WERI-Rb-1 (cell line): ENCODE data around the gene PSTPIP2.

Experiments
- DNase-seq: peaks from one replicate; pipeline ENCODE4 v3.0.0-alpha.2; 2020
- H3K27ac ChIP-seq: fragments of 250-450 bp; sonication (Bioruptor Pico); 2 replicates; pipeline ENCODE4 v1.5.1; 2020; ENCODE audit warnings: mild to moderate bottlenecking, moderate library complexity
- H3K27me3 ChIP-seq: fragments of 250-450 bp; sonication (Bioruptor Pico); 2 replicates; pipeline ENCODE4 v1.5.1; 2021; ENCODE audit warnings: mild to moderate bottlenecking, low read depth, moderate library complexity; ENCODE audit not compliant: insufficient read depth, severe bottlenecking
- H3K36me3 ChIP-seq: fragments of 250-450 bp; sonication (Bioruptor Pico); 2 replicates; pipeline ENCODE4 v1.5.1; 2020; ENCODE audit warnings: mild to moderate bottlenecking, moderate library complexity
- H3K4me3 ChIP-seq: 2 replicates; pipeline ENCODE4 v1.5.1; 2011; ENCODE audit warnings: low read depth, mild to moderate bottlenecking, control low read depth, low read length
- H3K9me3 ChIP-seq: fragments of 250-450 bp; sonication (Bioruptor Pico); 2 replicates; pipeline ENCODE4 v1.5.1; 2021; ENCODE audit warnings: mild to moderate bottlenecking, moderate library complexity; ENCODE audit not compliant: severe bottlenecking
- TF ChIP-seq, protein P1 (sequence below): IDR thresholded peaks from 2 replicates; pipeline ENCODE4 v1.5.1; 2011; ENCODE audit warnings: low read depth, mild to moderate bottlenecking, control low read depth, inconsistent platforms, low read length

The PSTPIP2 gene

DNA sequence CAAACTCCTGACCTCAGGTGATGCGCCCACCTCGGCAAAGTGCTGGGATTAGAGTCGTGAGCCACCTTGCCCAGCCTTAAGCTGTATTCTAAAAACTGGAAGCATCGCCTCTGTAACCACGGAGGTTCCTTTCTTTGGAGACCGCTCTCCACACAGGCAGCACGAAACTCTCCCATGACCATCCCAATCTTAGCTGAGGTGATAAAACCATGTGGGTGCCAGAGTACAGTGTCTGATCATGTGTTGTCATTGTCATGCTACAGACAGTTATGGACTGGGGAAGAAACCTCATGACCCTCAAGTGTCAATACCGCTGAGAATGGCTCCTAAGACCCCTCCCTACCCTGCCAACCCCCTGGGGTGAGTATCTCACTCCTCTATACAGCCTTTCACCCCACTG is 63.5 kb downstream of the PSTPIP2 start:
- TF ChIP-seq, protein P1, sequence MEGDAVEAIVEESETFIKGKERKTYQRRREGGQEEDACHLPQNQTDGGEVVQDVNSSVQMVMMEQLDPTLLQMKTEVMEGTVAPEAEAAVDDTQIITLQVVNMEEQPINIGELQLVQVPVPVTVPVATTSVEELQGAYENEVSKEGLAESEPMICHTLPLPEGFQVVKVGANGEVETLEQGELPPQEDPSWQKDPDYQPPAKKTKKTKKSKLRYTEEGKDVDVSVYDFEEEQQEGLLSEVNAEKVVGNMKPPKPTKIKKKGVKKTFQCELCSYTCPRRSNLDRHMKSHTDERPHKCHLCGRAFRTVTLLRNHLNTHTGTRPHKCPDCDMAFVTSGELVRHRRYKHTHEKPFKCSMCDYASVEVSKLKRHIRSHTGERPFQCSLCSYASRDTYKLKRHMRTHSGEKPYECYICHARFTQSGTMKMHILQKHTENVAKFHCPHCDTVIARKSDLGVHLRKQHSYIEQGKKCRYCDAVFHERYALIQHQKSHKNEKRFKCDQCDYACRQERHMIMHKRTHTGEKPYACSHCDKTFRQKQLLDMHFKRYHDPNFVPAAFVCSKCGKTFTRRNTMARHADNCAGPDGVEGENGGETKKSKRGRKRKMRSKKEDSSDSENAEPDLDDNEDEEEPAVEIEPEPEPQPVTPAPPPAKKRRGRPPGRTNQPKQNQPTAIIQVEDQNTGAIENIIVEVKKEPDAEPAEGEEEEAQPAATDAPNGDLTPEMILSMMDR: no peak

DNA sequence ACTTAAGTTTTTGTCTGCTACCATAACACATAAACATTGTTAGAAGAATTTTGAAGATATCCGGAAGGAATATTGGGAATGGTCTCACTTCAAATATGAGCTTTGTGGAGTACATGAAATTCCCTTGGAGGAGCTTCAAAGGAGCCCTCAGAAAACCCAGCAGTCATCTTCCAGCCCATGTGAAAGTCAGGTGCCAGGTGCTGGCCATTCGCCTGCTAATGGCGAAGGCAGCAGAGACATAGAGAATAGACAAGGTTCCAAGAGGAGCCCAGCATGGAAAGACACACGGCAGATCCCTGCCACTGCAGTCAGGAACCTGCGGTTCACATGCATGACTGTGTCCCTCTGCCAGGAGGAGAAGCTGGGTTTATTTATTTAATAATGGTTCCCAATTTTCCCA is 64.9 kb downstream of the PSTPIP2 start:
- no peak for DNase-seq
- H3K9me3 ChIP-seq: no peaks in the 10 kb centered on the region
- TF ChIP-seq, protein P1: no peak

More for the DNA sequence above, 63.5 kb downstream of the PSTPIP2 start:
- H3K27ac ChIP-seq: no peak overlapping the region
- DNase-seq: no peak
- H3K27me3 ChIP-seq: no peaks in the 10 kb centered on the region
- H3K4me3 ChIP-seq: no peak overlapping the region
- H3K9me3 ChIP-seq: no peaks in the 10 kb centered on the region
- no peaks in the 10 kb centered on the region for H3K36me3 ChIP-seq

DNA sequence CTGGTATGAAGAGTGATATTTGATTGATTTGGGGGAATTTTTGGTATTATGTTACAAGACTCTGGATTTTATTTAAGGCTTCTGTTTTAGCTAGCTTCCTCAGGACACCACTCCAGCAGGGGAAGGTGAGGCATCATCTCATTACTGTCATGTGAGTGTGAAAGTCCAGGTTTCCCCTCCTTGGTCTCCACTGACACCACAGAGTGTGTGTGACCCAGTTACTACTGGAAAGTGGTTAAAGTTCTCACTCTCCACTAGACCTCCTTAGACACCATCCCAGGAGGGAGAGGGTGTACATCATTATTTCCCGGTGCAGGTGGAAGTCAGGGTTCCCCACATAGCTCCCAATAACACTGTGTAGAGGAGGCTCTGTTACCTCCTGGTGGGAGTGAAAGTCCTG is 69.1 kb downstream of the PSTPIP2 start:
- Histone ChIP-seq H3K27me3 (no peaks in the 10 kb centered on the region), H3K9me3 (peaks cover 3% of the 10 kb centered on the region), H3K27ac (no peak overlapping the region), H3K4me3 (no peak overlapping the region), H3K36me3 (no peaks in the 10 kb centered on the region)
- DNase-seq: no peak
- TF ChIP-seq, protein P1: no peak

More for the DNA sequence above, 64.9 kb downstream of the PSTPIP2 start:
- H3K4me3 ChIP-seq: no peak overlapping the region
- H3K27me3 ChIP-seq: no peaks in the 10 kb centered on the region
- H3K27ac ChIP-seq: no peak overlapping the region
- no peaks in the 10 kb centered on the region for H3K36me3 ChIP-seq

DNA sequence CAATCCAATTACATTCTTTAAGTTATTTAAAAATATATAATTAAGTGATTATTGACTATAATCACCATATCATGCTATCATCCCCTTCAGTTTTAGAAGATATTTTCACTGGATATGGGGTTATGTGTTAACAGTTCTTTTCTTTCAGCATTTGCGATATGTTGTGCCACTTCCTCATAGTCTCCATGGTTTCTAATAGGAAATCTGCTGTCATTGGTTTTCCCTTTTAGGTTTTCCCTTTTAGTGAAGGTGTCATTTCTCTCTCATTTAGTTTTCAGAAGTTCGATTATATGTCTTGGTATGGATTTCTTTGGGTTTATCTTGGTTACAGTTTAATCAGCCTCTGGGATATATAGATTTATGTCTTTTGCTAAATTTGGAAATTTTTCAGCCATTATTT is 70.2 kb downstream of the PSTPIP2 start:
- peaks cover 3% of the 10 kb centered on the region for H3K9me3 ChIP-seq
- no peaks in the 10 kb centered on the region for H3K27me3 ChIP-seq
- no peak for DNase-seq
- no peak overlapping the region for H3K27ac ChIP-seq
- TF ChIP-seq, protein P1: no peak
- no peaks in the 10 kb centered on the region for H3K36me3 ChIP-seq
- no peak overlapping the region for H3K4me3 ChIP-seq

DNA sequence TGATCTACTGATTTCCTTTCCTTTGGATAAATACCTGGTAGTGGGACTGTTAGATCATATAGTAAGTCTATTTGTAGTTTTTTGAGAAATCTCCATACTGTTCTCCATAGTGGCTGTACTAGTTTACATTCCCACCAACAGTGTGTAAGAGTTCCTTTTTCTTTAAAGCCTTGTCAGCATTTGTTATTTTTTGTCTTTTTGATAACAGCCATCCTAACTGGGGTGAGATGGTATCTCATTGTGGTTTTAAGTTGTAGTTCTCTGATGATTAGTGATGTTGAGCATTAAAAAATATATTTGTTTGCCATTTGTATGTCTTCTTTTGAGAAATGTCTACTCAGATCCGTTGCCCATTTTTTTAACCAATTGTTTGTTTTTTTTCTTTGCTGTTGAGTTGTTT is 71.0 kb downstream of the PSTPIP2 start:
- TF ChIP-seq, protein P1: no peak
- DNase-seq: no peak
- Histone ChIP-seq H3K27me3 (no peaks in the 10 kb centered on the region), H3K4me3 (no peak overlapping the region), H3K36me3 (no peaks in the 10 kb centered on the region), H3K27ac (no peak overlapping the region), H3K9me3 (peaks cover 3% of the 10 kb centered on the region)

DNA sequence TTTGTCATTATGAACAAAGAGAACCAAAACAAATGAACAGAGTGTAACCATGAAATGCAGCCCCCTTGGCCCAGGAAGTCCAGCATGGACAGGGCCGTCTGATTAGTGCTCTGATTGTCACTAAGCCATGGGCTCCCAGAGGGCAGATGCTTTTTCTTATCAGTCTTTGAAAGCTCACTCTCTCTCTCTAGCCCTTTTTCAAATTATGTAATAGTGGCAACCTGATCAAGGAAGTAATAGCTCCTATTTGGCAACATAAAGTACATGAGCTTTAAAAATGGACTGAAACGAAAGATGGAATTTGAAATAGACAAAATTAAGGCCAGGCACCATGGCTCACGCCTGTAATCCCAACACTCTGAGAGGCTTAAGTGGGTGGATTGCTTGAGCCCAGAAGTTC is 72.5 kb downstream of the PSTPIP2 start:
- no peaks in the 10 kb centered on the region for H3K27me3 ChIP-seq
- no peak overlapping the region for H3K27ac ChIP-seq
- H3K36me3 ChIP-seq: no peaks in the 10 kb centered on the region
- DNase-seq: no peak
- H3K4me3 ChIP-seq: no peak overlapping the region
- H3K9me3 ChIP-seq: peaks cover 3% of the 10 kb centered on the region
- TF ChIP-seq, protein P1: no peak
